ENCODE data around the gene CHMP2B. TPM values are rescaled to one million over a fixed set of nuclear protein-coding genes. Genes with fewer than 3 reads are reported as not detected.
A peak's percentile ranks its signal among the peaks of the same experiment; 100 is the strongest.
"Not testable (repeated sequence)": the region's sequence is repeated elsewhere in the genome, so short reads cannot be mapped to it uniquely, and the experiment has no call there.

Gene CHMP2B
- total and polyA plus RNA-seq, 5 experiments from 2014 or later, result 25.6 to 57.0 (median 41.8) TPM

- peaks cover 3 to 17% (median 12%) of the 10 kb centered on the region in 4 donors for H3K4me1 Mint-ChIP-seq
- POLR2A ChIA-PET, result no interaction called here
- peaks cover 0 to 63% (median 23%) of the 10 kb centered on the region in 3 donors for H3K36me3 Mint-ChIP-seq
- H3K27ac Mint-ChIP-seq, result no peak overlapping the region
- no peaks in the 10 kb centered on the region for H3K9me3 Mint-ChIP-seq
- H3K27me3 Mint-ChIP-seq, result no peaks in the 10 kb centered on the region
- ATAC-seq (no peak), DNase-seq (no peak)
- H3K4me3 Mint-ChIP-seq, result no peak overlapping the region
Observed at GRCh38 chr3:87246662-87247429, 19.7 kb downstream of the CHMP2B start.

DNA sequence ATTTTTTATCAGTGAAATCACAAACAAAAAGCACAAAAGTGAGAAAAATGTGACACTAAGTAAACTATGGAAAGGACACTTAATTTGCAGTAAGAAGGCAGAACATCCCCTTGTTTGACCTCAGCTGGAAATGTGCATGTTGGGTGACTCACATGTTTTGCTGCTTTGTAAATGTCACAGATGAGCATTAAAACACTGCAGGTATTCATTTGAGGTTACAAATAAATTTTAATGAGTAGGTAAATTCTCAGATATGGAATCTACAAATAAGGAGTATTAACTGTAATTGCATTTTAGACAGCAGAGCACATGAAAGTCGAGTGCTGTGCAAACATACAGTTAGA is 20.3 kb downstream of the CHMP2B start:
- H3K36me3 Mint-ChIP-seq, result peaks cover 0 to 65% (median 24%) of the 10 kb centered on the region in 3 donors
- H3K27ac Mint-ChIP-seq, result no peak overlapping the region
- H3K27me3 Mint-ChIP-seq, result no peaks in the 10 kb centered on the region
- POLR2A ChIA-PET, result no interaction called here
- H3K9me3 Mint-ChIP-seq, result no peaks in the 10 kb centered on the region
- DNase-seq (no peak), ATAC-seq (no peak)
- no peak overlapping the region for H3K4me3 Mint-ChIP-seq
- peaks cover 3 to 17% (median 9%) of the 10 kb centered on the region in 4 donors for H3K4me1 Mint-ChIP-seq

DNA sequence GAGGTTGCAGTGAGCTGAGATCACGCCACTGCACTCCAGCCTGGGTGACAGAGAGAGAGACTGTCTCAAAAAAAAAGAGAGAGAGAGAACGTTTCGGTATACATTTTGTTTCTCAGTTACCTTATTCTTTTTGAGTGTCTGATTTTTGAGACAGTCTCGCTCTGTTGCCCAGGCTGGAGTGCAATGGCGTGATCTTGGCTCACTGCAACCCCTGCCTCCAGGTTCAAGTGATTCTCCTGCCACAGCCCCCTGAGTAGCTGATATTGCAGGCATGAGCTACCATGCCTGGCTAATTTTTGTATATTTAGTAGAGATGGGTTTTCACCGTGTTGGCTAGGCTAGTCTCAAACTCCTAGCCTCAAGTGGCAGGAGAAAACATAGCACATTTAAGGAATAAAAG is 21.1 kb downstream of the CHMP2B start:
- Mint-ChIP-seq H3K36me3 (peaks cover 0 to 61% (median 22%) of the 10 kb centered on the region in 3 donors), H3K27ac (peak overlapping the region in 2 of 10 donors; percentile 8 to 15), H3K4me1 (peaks cover 0 to 12% (median 2%) of the 10 kb centered on the region in 4 donors)
- POLR2A ChIA-PET, DNase-seq, H3K4me3 Mint-ChIP-seq, ATAC-seq, H3K9me3 Mint-ChIP-seq, H3K27me3 Mint-ChIP-seq: not testable (repeated sequence)

DNA sequence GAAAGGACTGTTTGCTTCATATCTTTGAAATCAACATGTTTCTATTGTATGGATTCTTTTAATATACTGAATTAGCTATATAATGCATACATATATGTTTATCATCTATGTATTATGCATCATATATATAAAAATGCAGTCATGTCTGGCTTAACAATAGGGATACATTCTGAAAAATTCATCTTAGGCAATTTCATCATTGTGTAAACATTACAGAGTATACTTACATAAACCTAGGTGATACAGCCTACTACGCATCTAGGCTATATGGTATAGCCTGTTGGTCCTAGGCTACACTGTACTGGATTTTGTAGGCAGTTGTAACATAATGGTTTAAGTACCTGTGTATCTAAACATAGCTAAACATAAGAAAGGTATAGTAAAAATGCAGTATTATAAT is 21.7 kb downstream of the CHMP2B start:
- Mint-ChIP-seq H3K4me3 (no peak overlapping the region), H3K4me1 (peaks cover 0 to 7% (median 1%) of the 10 kb centered on the region in 4 donors), H3K27me3 (no peaks in the 10 kb centered on the region), H3K9me3 (no peaks in the 10 kb centered on the region), H3K36me3 (peaks cover 0 to 65% (median 26%) of the 10 kb centered on the region in 3 donors), H3K27ac (no peak overlapping the region)
- ATAC-seq (no peak), DNase-seq (no peak)
- POLR2A ChIA-PET, result no interaction called here

DNA sequence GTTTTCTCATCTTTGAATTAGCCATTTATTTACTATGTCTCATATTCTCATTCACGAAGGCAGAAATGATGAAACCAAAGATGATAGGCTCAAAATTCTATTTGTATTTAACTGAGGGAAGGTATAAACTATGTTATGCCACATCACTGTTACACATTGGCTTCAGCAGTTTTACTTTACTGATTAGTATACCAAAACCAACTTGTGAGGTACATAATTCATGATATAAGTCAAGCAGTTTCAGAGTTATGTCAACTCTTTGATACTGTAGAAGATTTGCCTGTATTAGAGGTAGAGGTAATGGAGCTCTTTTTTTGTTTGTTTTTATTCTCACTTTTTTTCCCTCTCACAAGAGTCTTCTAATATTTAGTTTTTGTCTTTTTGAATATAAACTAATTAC is 22.9 kb downstream of the CHMP2B start:
- Mint-ChIP-seq H3K27ac (no peak overlapping the region), H3K4me3 (no peak overlapping the region), H3K36me3 (peaks cover 0 to 71% (median 28%) of the 10 kb centered on the region in 3 donors), H3K9me3 (no peaks in the 10 kb centered on the region), H3K27me3 (no peaks in the 10 kb centered on the region), H3K4me1 (peaks cover 0 to 2% (median 0%) of the 10 kb centered on the region in 4 donors)
- no peak for ATAC-seq
- DNase-seq, result no peak
- POLR2A ChIA-PET, result no interaction called here

GRCh38 chr3:87260270-87260669 is 33.2 kb downstream of the CHMP2B start:
- no peak overlapping the region for H3K27ac Mint-ChIP-seq
- no peak overlapping the region for H3K4me3 Mint-ChIP-seq
- H3K27me3 Mint-ChIP-seq, result no peaks in the 10 kb centered on the region
- peaks cover 0 to 7% (median 0%) of the 10 kb centered on the region in 3 donors for H3K36me3 Mint-ChIP-seq
- no peaks in the 10 kb centered on the region for H3K9me3 Mint-ChIP-seq
- DNase-seq (peak in 7 of 10 donors; percentile 4 to 39 (median 29)), ATAC-seq (peak in 1 of 2 donors; percentile 44)
- POLR2A ChIA-PET, result interaction anchor here (0.6 kb wide), 1 partner anchor 31 kb away, joined by 3 read pairs; no protein-coding TSS in a partner anchor
- H3K4me1 Mint-ChIP-seq, result peaks cover 0 to 4% (median 2%) of the 10 kb centered on the region in 4 donors

DNA sequence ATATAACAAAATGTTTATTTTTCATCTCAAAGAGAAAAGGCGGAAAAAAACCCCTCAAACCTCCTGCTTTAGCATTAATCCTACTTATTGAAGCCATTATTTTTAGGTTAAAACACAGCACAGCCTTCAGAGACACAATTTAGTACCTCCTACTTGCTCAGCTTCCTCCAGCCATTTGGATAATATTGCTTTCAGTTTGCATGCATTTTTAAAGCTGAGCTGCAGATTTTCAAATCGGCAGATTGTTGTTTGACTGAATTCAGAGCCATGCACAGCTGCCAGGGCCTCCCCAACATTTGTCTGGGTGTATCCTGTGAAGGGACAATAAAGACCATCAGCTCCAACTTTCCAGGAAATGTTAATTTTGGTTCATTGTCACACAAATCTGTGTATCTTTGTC is 34.8 kb downstream of the CHMP2B start:
- no peaks in the 10 kb centered on the region for H3K36me3 Mint-ChIP-seq
- no peaks in the 10 kb centered on the region for H3K9me3 Mint-ChIP-seq
- DNase-seq, result no peak
- POLR2A ChIA-PET, result no interaction called here
- no peak overlapping the region for H3K4me3 Mint-ChIP-seq
- H3K27ac Mint-ChIP-seq, result no peak overlapping the region
- peaks cover 0 to 4% (median 2%) of the 10 kb centered on the region in 4 donors for H3K4me1 Mint-ChIP-seq
- no peaks in the 10 kb centered on the region for H3K27me3 Mint-ChIP-seq
- ATAC-seq, result no peak

DNA sequence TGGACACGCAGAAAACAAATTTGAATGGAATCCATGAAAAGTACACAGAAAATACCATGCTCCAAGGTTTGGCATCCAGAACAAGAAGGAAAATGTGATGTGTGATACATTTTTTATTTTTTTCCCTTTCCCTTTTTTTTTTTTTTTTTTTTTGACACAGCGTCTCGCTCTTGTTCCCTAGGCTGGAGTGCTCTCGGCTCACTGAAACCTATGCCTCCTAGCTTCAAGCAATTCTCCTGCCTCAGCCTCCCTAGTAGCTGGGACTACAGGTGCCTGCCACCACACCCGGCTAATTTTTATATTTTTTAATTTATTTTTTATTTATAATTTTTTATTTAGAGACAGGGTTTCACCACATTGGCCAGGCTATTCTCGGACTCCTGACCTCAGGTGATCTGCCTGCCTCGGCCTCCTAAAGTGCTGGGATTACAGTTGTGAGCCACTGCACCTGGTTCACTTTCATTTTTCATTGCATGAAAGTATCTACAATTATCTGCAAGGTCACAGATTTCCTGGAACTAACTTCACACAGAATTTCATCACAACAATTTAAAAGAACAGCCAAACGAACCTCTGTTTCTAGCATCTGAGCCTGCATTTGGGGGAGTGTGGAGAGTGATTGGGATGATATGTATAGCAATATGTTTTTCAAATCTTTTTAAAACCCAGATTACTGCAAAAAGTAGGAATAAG is 41.0 kb downstream of the CHMP2B start:
- ATAC-seq (no peak), DNase-seq (no peak)
- Mint-ChIP-seq H3K27me3 (no peaks in the 10 kb centered on the region), H3K27ac (peak overlapping the region in 2 of 10 donors; percentile 22 to 28), H3K36me3 (no peaks in the 10 kb centered on the region), H3K4me3 (no peak overlapping the region), H3K9me3 (no peaks in the 10 kb centered on the region), H3K4me1 (peaks cover 1 to 21% (median 17%) of the 10 kb centered on the region in 4 donors)
- POLR2A ChIA-PET, result interaction anchor here (0.7 kb wide), 1 partner anchor 882 kb away, joined by 5 read pairs; the partner anchor contains the start of gene C3orf38

DNA sequence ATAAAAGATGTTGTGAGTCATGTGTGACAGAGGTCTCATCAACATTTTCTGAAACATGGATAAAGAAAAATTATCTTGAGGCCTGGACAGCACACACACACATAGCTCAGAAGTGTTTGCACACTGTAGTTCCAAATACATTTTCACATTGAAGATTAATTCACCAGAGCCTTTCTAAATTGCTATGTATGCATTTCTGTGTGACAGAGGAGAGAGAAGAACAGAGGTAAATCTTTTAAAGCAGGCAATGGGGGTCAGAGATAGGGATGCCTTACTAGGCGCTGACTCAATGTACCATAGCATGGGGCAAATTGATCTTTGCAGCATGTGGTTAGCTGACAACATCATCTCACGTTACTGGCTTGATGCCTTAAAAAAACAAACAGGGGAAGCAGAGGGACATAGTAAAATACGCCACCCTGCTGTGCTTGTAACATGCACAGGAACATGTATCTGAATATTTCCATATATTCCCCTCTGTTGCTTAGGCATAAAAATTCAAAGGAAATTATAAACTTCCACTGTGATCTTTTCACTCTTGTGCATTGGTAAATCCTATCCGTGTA is 41.6 kb downstream of the CHMP2B start:
- H3K27me3 Mint-ChIP-seq, result no peaks in the 10 kb centered on the region
- peak overlapping the region in 1 of 10 donors; percentile 28 for H3K27ac Mint-ChIP-seq
- no peaks in the 10 kb centered on the region for H3K36me3 Mint-ChIP-seq
- POLR2A ChIA-PET, result interaction anchor here (0.7 kb wide), 1 partner anchor 881 kb away, joined by 5 read pairs; the partner anchor contains the start of gene C3orf38
- no peak for DNase-seq
- no peak for ATAC-seq
- H3K4me3 Mint-ChIP-seq, result no peak overlapping the region
- H3K4me1 Mint-ChIP-seq, result peaks cover 1 to 21% (median 17%) of the 10 kb centered on the region in 4 donors
- no peaks in the 10 kb centered on the region for H3K9me3 Mint-ChIP-seq

DNA sequence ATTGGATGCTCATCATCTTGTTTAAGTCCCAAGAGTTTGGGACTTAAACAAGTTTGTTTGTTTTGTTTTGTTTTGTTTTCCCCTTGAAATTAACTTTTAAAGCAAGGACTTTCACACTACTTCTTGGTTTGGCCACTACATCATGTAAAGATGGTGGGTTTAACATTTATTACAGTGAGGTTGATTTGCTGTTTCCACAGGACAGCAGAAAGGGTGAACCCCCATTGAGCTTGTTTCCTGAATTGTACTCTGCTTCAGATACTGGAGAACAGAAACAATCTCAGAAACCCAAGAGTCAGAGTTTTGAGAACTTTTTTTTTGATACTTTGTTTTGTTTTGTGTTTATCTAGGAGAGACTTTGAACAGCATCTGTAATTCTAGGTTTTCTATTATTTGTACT is 42.6 kb downstream of the CHMP2B start:
- Mint-ChIP-seq H3K4me3 (no peak overlapping the region), H3K27ac (peak overlapping the region in 1 of 10 donors; percentile 6), H3K27me3 (no peaks in the 10 kb centered on the region), H3K9me3 (no peaks in the 10 kb centered on the region), H3K4me1 (peaks cover 1 to 21% (median 17%) of the 10 kb centered on the region in 4 donors), H3K36me3 (no peaks in the 10 kb centered on the region)
- POLR2A ChIA-PET, result no interaction called here
- ATAC-seq (no peak), DNase-seq (no peak)

- no peak for DNase-seq
- Mint-ChIP-seq H3K36me3 (no peaks in the 10 kb centered on the region), H3K4me3 (no peak overlapping the region), H3K27ac (peak overlapping the region in 4 of 10 donors; percentile 4 to 48 (median 23)), H3K9me3 (no peaks in the 10 kb centered on the region), H3K27me3 (no peaks in the 10 kb centered on the region), H3K4me1 (peaks cover 1 to 21% (median 17%) of the 10 kb centered on the region in 4 donors)
- POLR2A ChIA-PET, result no interaction called here
- peak in 1 of 2 donors; percentile 35 for ATAC-seq
Observed at GRCh38 chr3:87270908-87271700, 44.0 kb downstream of the CHMP2B start.

DNA sequence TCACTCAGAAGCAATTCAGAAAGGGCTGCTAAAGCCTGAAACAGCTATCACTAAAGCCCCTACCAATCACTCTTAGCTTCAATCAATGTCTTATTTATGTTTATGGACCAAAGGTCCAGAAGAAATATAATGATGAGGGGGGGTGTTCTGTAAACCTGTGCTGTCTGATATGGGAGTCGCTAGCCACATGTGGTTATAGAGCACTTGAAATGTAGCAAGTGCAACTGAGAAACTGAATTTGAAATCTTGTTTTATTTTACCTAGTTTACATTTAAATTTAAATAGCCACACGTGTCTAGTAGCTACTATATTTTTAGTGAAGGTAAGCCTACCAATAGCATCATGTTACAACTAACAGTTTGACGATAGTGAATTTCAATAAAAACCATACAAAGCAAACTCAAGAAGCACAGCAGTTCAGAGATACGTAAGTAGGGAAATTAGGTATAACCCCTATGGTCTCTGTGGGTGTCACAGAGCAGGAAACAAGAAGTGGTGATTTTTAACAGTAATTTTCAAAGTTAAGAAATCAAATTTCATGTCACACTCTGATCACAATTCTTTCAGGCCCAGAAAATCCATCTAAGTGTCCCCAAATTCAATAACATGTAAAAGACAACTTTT is 45.7 kb downstream of the CHMP2B start:
- POLR2A ChIA-PET, result no interaction called here
- H3K4me3 Mint-ChIP-seq, result no peak overlapping the region
- H3K9me3 Mint-ChIP-seq, result no peaks in the 10 kb centered on the region
- no peak overlapping the region for H3K27ac Mint-ChIP-seq
- H3K4me1 Mint-ChIP-seq, result peaks cover 1 to 21% (median 16%) of the 10 kb centered on the region in 4 donors
- DNase-seq, result no peak
- no peaks in the 10 kb centered on the region for H3K27me3 Mint-ChIP-seq
- ATAC-seq, result no peak
- no peaks in the 10 kb centered on the region for H3K36me3 Mint-ChIP-seq
